Calu3 (cell line): ENCODE data around the gene ZNF615. TPM values are rescaled to one million over a fixed set of nuclear protein-coding genes. Genes with fewer than 3 reads are reported as not detected.
"Not testable (repeated sequence)": the region's sequence is repeated elsewhere in the genome, so short reads cannot be mapped to it uniquely, and the experiment has no call there.

ENCODE experiments used
- BruUV-seq: library from RNA; stranded (reverse); fragments of 400-500 nt; replicated peaks from 2 replicates; lab custom pipeline; 2021; lab: Mats Ljungman, UMichigan
- CTCF ChIA-PET: fragments of 300-600 bp; sonication (Branson Sonifier 250); formaldehyde crosslinking; loops from one replicate; lab custom pipeline; 2022; ENCODE audit warnings: antibody characterized with exemption; lab: Charles Lee
- DNase-seq: peaks from one replicate; pipeline ENCODE4 v3.0.0; 2022
- H3K27ac Mint-ChIP-seq: one replicate; pipeline ENCODE4 v1.8.0; 2022; ENCODE audit warnings: mixed read lengths; ENCODE audit not compliant: unreplicated experiment
- H3K27me3 Mint-ChIP-seq: one replicate; pipeline ENCODE4 v1.8.0; 2022; ENCODE audit warnings: mixed read lengths; ENCODE audit not compliant: unreplicated experiment
- H3K36me3 Mint-ChIP-seq: one replicate; pipeline ENCODE4 v1.8.0; 2022; ENCODE audit warnings: mild to moderate bottlenecking, moderate library complexity, mixed read lengths; ENCODE audit not compliant: insufficient read depth, unreplicated experiment
- H3K4me1 Mint-ChIP-seq: one replicate; pipeline ENCODE4 v1.8.0; 2022; ENCODE audit warnings: mild to moderate bottlenecking, low read depth, mixed read lengths; ENCODE audit not compliant: unreplicated experiment
- H3K4me3 Mint-ChIP-seq: one replicate; pipeline ENCODE4 v1.8.0; 2022; ENCODE audit warnings: mild to moderate bottlenecking, low read depth, moderate library complexity, mixed read lengths; ENCODE audit not compliant: unreplicated experiment
- H3K9me3 Mint-ChIP-seq: one replicate; pipeline ENCODE4 v1.8.0; 2022; ENCODE audit warnings: low read depth, mixed read lengths; ENCODE audit not compliant: unreplicated experiment
- CTCF ChIP-seq: fragments of 200-600 bp; IDR thresholded peaks from one replicate; pipeline ENCODE4 v1.8.0; 2022; ENCODE audit warnings: antibody characterized with exemption; ENCODE audit not compliant: unreplicated experiment
- intact Hi-C: fragments of 100-400 bp; cut with micrococcal nuclease; formaldehyde crosslinking; loops from one replicate; pipeline ENCODE4 v1.10.0; 2022; ENCODE audit not compliant: unreplicated experiment
- total RNA-seq: library from RNA; stranded (reverse); gene quantifications from 2 replicates; pipeline ENCODE4 v1.2.3, GENCODE V29; 2022

Gene ZNF615
- total RNA-seq, 1 experiment from 2014 or later, result 7.3 TPM

DNA sequence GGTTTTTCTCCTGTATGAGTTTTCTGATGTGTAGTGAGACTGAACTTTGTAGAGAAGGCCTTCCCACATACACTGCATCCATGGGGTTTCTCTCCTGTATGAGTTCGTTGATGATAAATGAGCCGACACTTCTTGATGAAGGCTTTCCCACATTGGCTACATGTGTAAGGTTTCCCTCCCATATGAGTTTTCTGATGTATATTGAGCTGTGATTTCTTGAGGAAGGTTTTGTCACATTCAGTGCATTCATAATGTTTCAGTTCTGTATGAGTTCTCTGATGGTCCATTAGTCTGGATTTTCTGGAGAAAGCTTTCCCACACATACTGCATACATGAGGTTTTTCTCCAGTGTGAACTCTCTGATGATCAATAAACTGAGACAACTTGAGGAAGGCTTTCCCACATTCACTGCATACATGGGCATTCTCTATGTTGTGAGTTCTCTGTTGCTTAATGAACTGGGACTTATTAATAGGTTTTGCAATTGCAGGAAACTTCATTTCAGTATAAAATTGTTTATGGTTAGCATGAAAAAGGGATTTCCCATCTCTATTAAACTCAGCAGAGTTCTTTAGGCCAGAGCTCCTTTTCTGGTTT is 13.9 kb downstream of the ZNF615 start:
- Mint-ChIP-seq H3K27ac (no peak overlapping the region), H3K27me3 (no peaks in the 10 kb centered on the region)

GRCh38 chr19:51993422-51993821 is 14.6 kb downstream of the ZNF615 start:
- Mint-ChIP-seq H3K27me3 (no peaks in the 10 kb centered on the region), H3K4me1 (no peaks in the 10 kb centered on the region), H3K27ac (no peak overlapping the region), H3K4me3 (no peak overlapping the region), H3K9me3 (peaks cover 29% of the 10 kb centered on the region), H3K36me3 (peaks cover 6% of the 10 kb centered on the region)
- intact Hi-C loops, result no loop called here
- BruUV-seq, result no TSS peak
- CTCF ChIA-PET, result interaction anchor here (0.6 kb wide), 1 partner anchor 305 kb away, joined by 3 read pairs; no protein-coding TSS in a partner anchor
- TF ChIP-seq CTCF, result no peak
- no peak for DNase-seq

More for the DNA sequence above, 13.9 kb downstream of the ZNF615 start:
- no peak for DNase-seq
- CTCF ChIA-PET, result interaction anchor here (0.6 kb wide), 1 partner anchor 305 kb away, joined by 3 read pairs; no protein-coding TSS in a partner anchor
- TF ChIP-seq CTCF, result no peak
- Mint-ChIP-seq H3K4me3 (no peak overlapping the region), H3K4me1 (no peaks in the 10 kb centered on the region), H3K36me3 (no peaks in the 10 kb centered on the region), H3K9me3 (peaks cover 26% of the 10 kb centered on the region)
- BruUV-seq, result no TSS peak
- intact Hi-C loops, result no loop called here

DNA sequence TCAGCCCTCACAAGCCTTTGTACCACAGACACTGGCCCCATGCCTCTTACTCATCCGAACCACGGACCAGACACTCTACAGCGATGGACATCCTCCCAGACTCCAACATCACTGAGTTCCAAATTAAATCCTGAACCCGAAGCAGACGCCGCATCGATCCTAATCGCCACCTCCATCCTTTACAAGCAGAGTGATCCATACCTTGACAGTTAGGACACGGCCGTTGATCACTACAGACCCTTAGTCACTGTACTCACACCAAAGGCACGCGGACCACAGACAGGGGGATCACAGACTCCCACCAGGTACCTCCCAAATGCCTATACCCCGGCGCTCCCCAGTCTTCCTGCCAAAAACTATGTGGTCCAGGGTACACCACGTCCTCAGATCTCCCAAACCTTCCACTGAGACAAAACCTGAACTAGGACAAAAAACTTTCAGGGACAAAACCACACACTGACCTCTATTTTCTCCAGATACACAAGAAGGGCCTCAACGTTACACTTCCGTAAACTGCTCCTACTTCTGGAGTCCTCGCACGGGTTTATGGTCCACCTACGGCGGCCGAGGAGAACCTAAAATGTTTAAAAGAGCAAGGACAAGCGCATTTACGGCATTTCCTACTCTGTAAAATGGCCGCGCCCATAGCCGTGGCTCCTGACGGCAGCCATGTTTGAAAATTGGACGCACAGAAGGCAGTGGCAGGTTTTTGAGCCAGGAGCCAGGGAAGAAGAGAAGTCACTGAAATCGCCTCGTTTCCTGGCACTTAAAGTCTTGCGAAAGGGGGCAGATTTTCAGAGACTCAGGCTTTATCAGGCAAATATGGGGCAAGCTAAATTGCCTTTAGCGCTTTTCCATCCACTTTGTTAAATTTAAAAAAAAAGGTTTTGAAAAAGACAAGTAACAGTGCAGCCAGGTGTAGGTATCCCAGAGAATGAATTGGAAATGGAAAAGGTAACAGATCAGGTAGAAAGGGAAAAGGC is 21.4 kb downstream of the ZNF615 start, which contains the start of gene ZNF350:
Gene ZNF350, minus strand, starts transcription at position 532 of the 983 bp plus-strand sequence. CDS start 12,480 bp downstream, outside the sequence.
- CTCF ChIA-PET, result no interaction called here
- TSS peak; percentile 51 for BruUV-seq
- Mint-ChIP-seq H3K27me3 (no peaks in the 10 kb centered on the region), H3K4me1 (no peaks in the 10 kb centered on the region), H3K9me3 (peaks cover 29% of the 10 kb centered on the region), H3K36me3 (peaks cover 17% of the 10 kb centered on the region), H3K4me3 (peak within 1 kb of the TSS; percentile 86), H3K27ac (peak within 1 kb of the TSS; percentile 89)
- TF ChIP-seq CTCF, result no peak
- peak; percentile 88 for DNase-seq
- intact Hi-C loops, result no loop called here

GRCh38 chr19:51983361-51983760 is 24.6 kb downstream of the ZNF615 start:
- intact Hi-C loops, result no loop called here
- CTCF ChIA-PET, result no interaction called here
- H3K4me1 Mint-ChIP-seq, result no peaks in the 10 kb centered on the region
- no peaks in the 10 kb centered on the region for H3K27me3 Mint-ChIP-seq
- no peak overlapping the region for H3K27ac Mint-ChIP-seq
- no peak for TF ChIP-seq CTCF
- no peak overlapping the region for H3K4me3 Mint-ChIP-seq
- peaks cover 11% of the 10 kb centered on the region for H3K36me3 Mint-ChIP-seq
- no TSS peak for BruUV-seq
- H3K9me3 Mint-ChIP-seq, result peaks cover 28% of the 10 kb centered on the region
- DNase-seq, result no peak

GRCh38 chr19:51980926-51981325 is 27.1 kb downstream of the ZNF615 start:
- intact Hi-C loops, H3K27me3 Mint-ChIP-seq, CTCF ChIA-PET, H3K4me3 Mint-ChIP-seq, DNase-seq, H3K4me1 Mint-ChIP-seq, H3K27ac Mint-ChIP-seq, H3K36me3 Mint-ChIP-seq, BruUV-seq: not testable (repeated sequence)
- H3K9me3 Mint-ChIP-seq, result peaks cover 27% of the 10 kb centered on the region
